HFFc6 (cell line): ENCODE data around the gene CD1E. TPM values are rescaled to one million over a fixed set of nuclear protein-coding genes. Genes with fewer than 3 reads are reported as not detected.

Source experiments
- DNase-seq: peaks from one replicate; pipeline ENCODE4 v3.0.0-alpha.2; 2018
- H3K27ac Mint-ChIP-seq: 2 replicates; pipeline ENCODE4 v1.8.0; 2020; ENCODE audit warnings: mild to moderate bottlenecking, mixed read lengths
- H3K27me3 Mint-ChIP-seq: 2 replicates; pipeline ENCODE4 v1.8.0; 2021; ENCODE audit warnings: mild to moderate bottlenecking, moderate library complexity, mixed read lengths; ENCODE audit not compliant: insufficient read depth
- H3K36me3 Mint-ChIP-seq: 2 replicates; pipeline ENCODE4 v1.8.0; 2021; ENCODE audit warnings: low read depth, mixed read lengths
- H3K4me1 Mint-ChIP-seq: 2 replicates; pipeline ENCODE4 v1.8.0; 2020; ENCODE audit warnings: low read depth, mixed read lengths
- H3K4me3 Mint-ChIP-seq: 2 replicates; pipeline ENCODE4 v1.8.0; 2020; ENCODE audit warnings: mild to moderate bottlenecking, moderate library complexity, mixed read lengths
- H3K9me3 Mint-ChIP-seq: 2 replicates; pipeline ENCODE4 v1.8.0; 2020; ENCODE audit warnings: mild to moderate bottlenecking, mixed read lengths
- CTCF ChIP-seq: fragments of 200-600 bp; sonication (generic); IDR thresholded peaks from 2 replicates; pipeline ENCODE4 v1.5.0; 2021; ENCODE audit warnings: antibody characterized with exemption, mild to moderate bottlenecking
- total RNA-seq, 6 experiments: library from RNA; stranded (reverse); fragmentation: NEBNext Ultra II Directional; extraction: Animal tissue kit (Norgen Biotek cat#: 25700); gene quantifications; 2 replicates in 1 of 6; 3 replicates in 5 of 6; pipeline ENCODE4 v1.2.3, GENCODE V29; 2021

The CD1E gene
- total RNA-seq, 6 experiments from 2014 or later, result not detected

DNA sequence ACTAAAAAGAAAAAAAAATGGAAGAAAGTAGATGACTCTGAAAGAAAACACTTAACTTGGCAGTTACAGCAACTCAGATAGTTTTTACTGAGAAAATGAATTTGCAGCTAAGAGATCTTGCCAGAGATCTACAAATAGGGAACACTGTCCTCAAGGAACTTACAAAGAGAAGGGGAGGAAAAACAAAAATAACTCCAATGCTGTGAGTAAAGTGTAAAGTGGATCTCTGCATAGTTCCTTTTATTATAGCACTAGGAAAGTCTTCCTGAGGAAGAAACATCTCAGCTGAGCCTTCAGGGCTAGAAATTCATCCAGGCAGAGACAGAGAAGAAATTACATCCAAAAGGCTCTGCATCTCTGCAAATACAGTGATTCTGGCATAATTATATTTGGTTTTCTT lies 26.2 kb upstream of the CD1E start:
- Mint-ChIP-seq H3K27me3 (no peaks in the 10 kb centered on the region), H3K4me3 (no peak overlapping the region), H3K9me3 (peaks cover 14% of the 10 kb centered on the region), H3K27ac (no peak overlapping the region), H3K36me3 (no peaks in the 10 kb centered on the region), H3K4me1 (no peaks in the 10 kb centered on the region)
- no peak for DNase-seq
- no peak for TF ChIP-seq CTCF

DNA sequence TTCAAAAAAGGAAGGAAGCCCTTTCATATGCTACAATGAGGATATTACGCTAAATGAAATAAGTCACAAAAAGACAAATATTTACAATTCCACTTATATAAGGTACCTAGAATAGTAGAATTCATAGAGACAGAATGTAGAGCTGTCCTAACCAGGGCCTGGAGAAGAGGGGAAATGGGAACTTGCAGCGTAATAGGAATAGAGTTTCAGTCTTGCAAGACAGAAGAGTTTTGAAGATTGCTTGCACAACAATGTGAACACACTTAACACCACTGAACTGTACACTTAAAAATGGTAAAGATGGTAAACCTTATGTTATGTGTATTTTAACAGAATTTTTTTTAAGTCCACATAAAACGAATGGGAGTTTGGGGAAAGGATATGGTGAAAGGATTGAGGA lies 25.3 kb upstream of the CD1E start:
- no peak for DNase-seq
- Mint-ChIP-seq H3K4me1 (no peaks in the 10 kb centered on the region), H3K27ac (no peak overlapping the region), H3K4me3 (no peak overlapping the region), H3K36me3 (no peaks in the 10 kb centered on the region), H3K27me3 (no peaks in the 10 kb centered on the region), H3K9me3 (peaks cover 5% of the 10 kb centered on the region)
- TF ChIP-seq CTCF, result no peak

- no peaks in the 10 kb centered on the region for H3K4me1 Mint-ChIP-seq
- peaks cover 1% of the 10 kb centered on the region for H3K9me3 Mint-ChIP-seq
- no peak for TF ChIP-seq CTCF
- H3K27me3 Mint-ChIP-seq, result no peaks in the 10 kb centered on the region
- no peaks in the 10 kb centered on the region for H3K36me3 Mint-ChIP-seq
- no peak for DNase-seq
- H3K27ac Mint-ChIP-seq, result no peak overlapping the region
- H3K4me3 Mint-ChIP-seq, result no peak overlapping the region
Measured at GRCh38 chr1:158329300-158329699, 24.4 kb upstream of the CD1E start.

DNA sequence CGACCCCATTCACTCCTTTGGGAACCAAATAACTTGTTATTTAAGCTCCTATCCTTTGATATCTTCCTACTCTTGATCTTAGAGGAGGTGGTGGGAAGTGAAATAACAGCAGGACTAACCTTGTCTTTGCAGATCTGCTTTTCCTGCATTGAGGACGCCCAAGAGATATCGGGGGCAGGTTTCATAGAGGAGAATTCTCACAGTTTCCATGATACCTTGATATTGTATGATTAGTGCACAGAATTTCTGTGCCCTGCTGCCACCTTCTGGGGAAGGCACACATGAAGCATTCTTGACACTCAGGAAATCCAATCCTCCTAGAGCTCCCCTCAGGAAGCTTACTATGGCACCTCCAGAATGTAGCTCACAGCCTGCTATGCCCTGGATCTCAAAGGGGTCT lies 24.0 kb upstream of the CD1E start:
- H3K36me3 Mint-ChIP-seq, result no peaks in the 10 kb centered on the region
- TF ChIP-seq CTCF, result no peak
- DNase-seq, result no peak

DNA sequence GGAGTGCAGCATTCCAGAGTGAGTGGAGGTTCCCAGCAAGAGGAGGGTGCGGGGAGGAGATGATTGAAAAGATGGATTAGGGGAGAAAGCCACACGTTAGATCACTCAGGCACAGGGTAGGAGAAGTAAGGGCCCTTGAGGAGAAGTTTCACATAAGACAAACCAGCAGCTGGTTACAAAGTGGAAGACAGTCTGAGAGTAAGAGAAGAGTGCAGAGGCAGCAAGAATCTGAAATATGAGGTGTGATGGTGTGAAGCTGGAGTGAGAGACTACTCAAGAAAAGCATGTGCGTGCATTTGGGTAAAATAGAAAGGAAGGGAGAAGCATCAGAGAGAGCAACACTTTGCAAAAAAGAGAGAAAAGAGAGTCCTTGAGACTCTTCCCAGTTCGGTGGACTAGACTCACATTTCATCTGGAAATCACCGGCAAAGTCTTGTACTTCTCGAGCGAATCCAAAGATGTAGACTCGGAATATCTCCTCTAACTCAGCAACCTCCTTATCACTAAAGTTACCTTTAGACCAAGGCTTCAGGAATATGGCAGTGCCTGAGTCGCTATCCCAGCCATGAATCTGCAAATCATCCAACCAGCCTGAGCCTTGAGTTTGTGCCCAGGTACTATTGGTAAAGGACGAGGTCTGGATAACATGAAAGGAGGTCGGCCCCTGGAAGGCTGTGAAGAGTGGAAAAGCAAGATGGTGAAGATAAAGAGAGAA lies 23.1 kb upstream of the CD1E start:
- no peak for TF ChIP-seq CTCF
- Mint-ChIP-seq H3K9me3 (no peaks in the 10 kb centered on the region; the same call in none of the 2 replicates), H3K4me1 (no peaks in the 10 kb centered on the region), H3K27ac (no peak overlapping the region), H3K27me3 (no peaks in the 10 kb centered on the region), H3K4me3 (no peak overlapping the region), H3K36me3 (no peaks in the 10 kb centered on the region)
- DNase-seq, result no peak

More for the DNA sequence above, 24.0 kb upstream of the CD1E start:
- Mint-ChIP-seq H3K4me3 (no peak overlapping the region), H3K9me3 (no peaks in the 10 kb centered on the region; the same call in none of the 2 replicates), H3K4me1 (no peaks in the 10 kb centered on the region), H3K27ac (no peak overlapping the region), H3K27me3 (no peaks in the 10 kb centered on the region)

DNA sequence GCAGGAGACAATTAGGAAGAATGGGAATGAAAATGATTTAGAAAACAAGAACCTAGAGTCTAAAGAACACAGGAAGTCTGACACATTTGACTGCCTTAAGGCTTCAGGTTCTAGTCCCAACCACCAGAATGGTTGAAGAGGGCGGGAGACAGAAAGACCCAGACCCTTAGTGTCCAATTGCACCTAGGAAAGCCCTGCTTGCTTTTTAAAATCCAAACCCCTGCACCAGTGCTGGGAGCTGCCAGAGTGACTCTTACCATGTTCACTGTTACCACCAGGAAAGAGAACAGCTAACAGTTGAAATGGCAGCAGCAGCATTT lies 22.6 kb upstream of the CD1E start:
- Mint-ChIP-seq H3K9me3 (no peaks in the 10 kb centered on the region; the same call in none of the 2 replicates), H3K36me3 (no peaks in the 10 kb centered on the region), H3K27me3 (no peaks in the 10 kb centered on the region), H3K4me1 (no peaks in the 10 kb centered on the region), H3K27ac (no peak overlapping the region), H3K4me3 (no peak overlapping the region)
- TF ChIP-seq CTCF, result no peak
- DNase-seq, result no peak
